Naive B cell (primary cell): ENCODE data around the gene RBM33. TPM values are rescaled to one million over a fixed set of nuclear protein-coding genes. Genes with fewer than 3 reads are reported as not detected.
A peak's percentile ranks its signal among the peaks of the same experiment; 100 is the strongest.
"Not testable (repeated sequence)": the region's sequence is repeated elsewhere in the genome, so short reads cannot be mapped to it uniquely, and the experiment has no call there.

Experiments
- ATAC-seq, 2 donors: fragments of 150-1000 bp; cut with Tn5 transposase; 2 replicates each; pipeline ENCODE4 v1.10.0; 2021; ENCODE audit warnings: low read depth in 2 of 2, mild to moderate bottlenecking in 2 of 2, moderate library complexity in 2 of 2
- DNase-seq: peaks from one replicate; pipeline ENCODE4 v3.0.0; 2022
- H3K27ac Mint-ChIP-seq, 6 donors: one replicate each; pipeline ENCODE4 v1.8.0; 2020 to 2022; ENCODE audit warnings: mild to moderate bottlenecking in 6 of 6, mixed read lengths in 6 of 6, moderate library complexity in 5 of 6, inconsistent platforms in 2 of 6
- H3K27me3 Mint-ChIP-seq, 3 donors: one replicate each; pipeline ENCODE4 v1.8.0; 2021 to 2022; ENCODE audit warnings: mixed read lengths in 3 of 3, mild to moderate bottlenecking in 1 of 3
- H3K36me3 Mint-ChIP-seq, 2 donors: one replicate each; pipeline ENCODE4 v1.8.0; 2020 to 2022; ENCODE audit warnings: mixed read lengths in 2 of 2, inconsistent platforms in 1 of 2, mild to moderate bottlenecking in 1 of 2
- H3K4me1 Mint-ChIP-seq, 3 donors: one replicate each; pipeline ENCODE4 v1.8.0; 2020 to 2022; ENCODE audit warnings: mixed read lengths in 3 of 3, inconsistent platforms in 1 of 3, mild to moderate bottlenecking in 1 of 3, moderate library complexity in 1 of 3
- H3K4me3 Mint-ChIP-seq, 8 donors: one replicate each; pipeline ENCODE4 v1.8.0; 2020 to 2022; ENCODE audit warnings: mild to moderate bottlenecking in 8 of 8, mixed read lengths in 8 of 8, moderate library complexity in 8 of 8, inconsistent platforms in 2 of 8
- H3K9me3 Mint-ChIP-seq, 7 donors: one replicate each; pipeline ENCODE4 v1.8.0; 2020 to 2022; ENCODE audit warnings: mixed read lengths in 7 of 7, mild to moderate bottlenecking in 5 of 7, inconsistent platforms in 2 of 7, moderate library complexity in 1 of 7
- polyA plus RNA-seq, 6 donors: library from polyadenylated mRNA; unstranded; fragments of 300-500 nt; fragmentation: Illumina TruSeq; gene quantifications; one replicate each; pipeline ENCODE4 v1.2.3, GENCODE V29; 2021; ENCODE audit warnings: low read depth in 6 of 6

Gene RBM33
- polyA plus RNA-seq, 6 donors from 2014 or later, result 26.1 to 87.0 (median 44.6) TPM

GRCh38 chr7:155612658-155613057, 31.8 kb upstream of the RBM33 start:
- peaks cover 5 to 10% of the 10 kb centered on the region in 2 donors for H3K36me3 Mint-ChIP-seq
- no peak overlapping the region for H3K27ac Mint-ChIP-seq
- no peak for ATAC-seq
- no peak overlapping the region for H3K4me3 Mint-ChIP-seq
- peaks cover 0 to 18% (median 10%) of the 10 kb centered on the region in 3 donors for H3K27me3 Mint-ChIP-seq
- no peak for DNase-seq
- H3K9me3 Mint-ChIP-seq, result peaks cover 0 to 9% (median 6%) of the 10 kb centered on the region in 7 donors
- H3K4me1 Mint-ChIP-seq, result peaks cover 8 to 15% (median 13%) of the 10 kb centered on the region in 3 donors

GRCh38 chr7:155615085-155615484, 29.4 kb upstream of the RBM33 start:
- not testable (repeated sequence) for H3K9me3 Mint-ChIP-seq, H3K4me3 Mint-ChIP-seq, DNase-seq, ATAC-seq
- peaks cover 5 to 10% of the 10 kb centered on the region in 2 donors for H3K36me3 Mint-ChIP-seq
- peaks cover 0 to 18% (median 10%) of the 10 kb centered on the region in 3 donors for H3K27me3 Mint-ChIP-seq
- peaks cover 8 to 13% (median 9%) of the 10 kb centered on the region in 3 donors for H3K4me1 Mint-ChIP-seq
- H3K27ac Mint-ChIP-seq, result peak overlapping the region in 3 of 6 donors; percentile 10 to 69 (median 38)

- H3K9me3 Mint-ChIP-seq, result peaks cover 0 to 9% (median 6%) of the 10 kb centered on the region in 7 donors
- DNase-seq, result no peak
Observed at GRCh38 chr7:155618708-155619633, 25.5 kb upstream of the RBM33 start.

GRCh38 chr7:155619634-155620271, 24.7 kb upstream of the RBM33 start:
- peaks cover 5 to 8% of the 10 kb centered on the region in 2 donors for H3K36me3 Mint-ChIP-seq
- peaks cover 0 to 9% (median 5%) of the 10 kb centered on the region in 7 donors for H3K9me3 Mint-ChIP-seq
- H3K4me1 Mint-ChIP-seq, result peaks cover 0 to 5% (median 0%) of the 10 kb centered on the region in 3 donors
- H3K27ac Mint-ChIP-seq, result no peak overlapping the region
- no peak for DNase-seq
- no peaks in the 10 kb centered on the region for H3K27me3 Mint-ChIP-seq
- no peak for ATAC-seq
- no peak overlapping the region for H3K4me3 Mint-ChIP-seq

More at GRCh38 chr7:155618708-155619633, 25.5 kb upstream of the RBM33 start:
- Mint-ChIP-seq H3K27me3 (no peaks in the 10 kb centered on the region), H3K4me3 (no peak overlapping the region), H3K36me3 (peaks cover 5 to 10% of the 10 kb centered on the region in 2 donors), H3K4me1 (peaks cover 0 to 6% (median 0%) of the 10 kb centered on the region in 3 donors), H3K27ac (peak overlapping the region in 4 of 6 donors; percentile 40 to 87 (median 68))
- no peak for ATAC-seq

- peaks cover 0 to 4% (median under 1%) of the 10 kb centered on the region in 7 donors for H3K9me3 Mint-ChIP-seq
- DNase-seq (no peak), ATAC-seq (no peak)
- H3K27ac Mint-ChIP-seq, result no peak overlapping the region
- peaks cover 0 to 2% of the 10 kb centered on the region in 2 donors for H3K36me3 Mint-ChIP-seq
- H3K4me3 Mint-ChIP-seq, result no peak overlapping the region
- no peaks in the 10 kb centered on the region for H3K27me3 Mint-ChIP-seq
- H3K4me1 Mint-ChIP-seq, result no peaks in the 10 kb centered on the region
Observed at GRCh38 chr7:155620497-155620896, 24.0 kb upstream of the RBM33 start.

GRCh38 chr7:155621418-155621980, 23.0 kb upstream of the RBM33 start:
- ATAC-seq, result no peak
- Mint-ChIP-seq H3K36me3 (peaks cover 0 to 7% of the 10 kb centered on the region in 2 donors), H3K4me1 (no peaks in the 10 kb centered on the region), H3K9me3 (peaks cover 0 to 6% (median 3%) of the 10 kb centered on the region in 7 donors), H3K4me3 (no peak overlapping the region), H3K27me3 (no peaks in the 10 kb centered on the region), H3K27ac (no peak overlapping the region)
- DNase-seq, result no peak

GRCh38 chr7:155624412-155624811, 20.0 kb upstream of the RBM33 start:
- H3K27me3 Mint-ChIP-seq, result peaks cover 0 to 7% (median 0%) of the 10 kb centered on the region in 3 donors
- DNase-seq, result no peak
- ATAC-seq, result no peak
- no peaks in the 10 kb centered on the region for H3K4me1 Mint-ChIP-seq
- no peak overlapping the region for H3K4me3 Mint-ChIP-seq
- H3K27ac Mint-ChIP-seq, result no peak overlapping the region
- peaks cover 0 to 26% (median 15%) of the 10 kb centered on the region in 7 donors for H3K9me3 Mint-ChIP-seq
- H3K36me3 Mint-ChIP-seq, result peaks cover 7 to 9% of the 10 kb centered on the region in 2 donors

DNA sequence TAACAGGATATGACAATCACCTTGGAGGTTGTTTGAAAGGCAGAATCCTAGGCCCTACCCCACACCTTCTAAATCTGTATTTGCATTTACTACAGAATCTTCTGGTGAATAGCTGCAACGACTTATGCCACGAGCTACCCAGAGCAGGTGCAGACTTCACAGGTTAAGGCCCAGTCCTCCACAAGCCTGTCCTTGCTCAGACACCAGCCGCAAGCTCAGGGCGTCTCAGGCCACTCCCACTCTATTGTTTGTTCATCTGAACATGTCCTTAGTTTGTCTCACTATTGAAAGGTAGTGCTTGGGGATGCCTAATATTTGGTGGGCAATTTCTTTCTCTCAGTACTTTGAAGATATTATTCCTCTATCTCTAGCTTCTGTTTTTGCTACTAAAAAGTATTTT, 18.9 kb upstream of the RBM33 start:
- H3K27me3 Mint-ChIP-seq, result peaks cover 0 to 7% (median 0%) of the 10 kb centered on the region in 3 donors
- no peak for DNase-seq
- H3K27ac Mint-ChIP-seq, result no peak overlapping the region
- peaks cover 3 to 37% (median 22%) of the 10 kb centered on the region in 7 donors for H3K9me3 Mint-ChIP-seq
- peaks cover 7 to 9% of the 10 kb centered on the region in 2 donors for H3K36me3 Mint-ChIP-seq
- no peak overlapping the region for H3K4me3 Mint-ChIP-seq
- no peak for ATAC-seq
- H3K4me1 Mint-ChIP-seq, result peaks cover 0 to 5% (median 0%) of the 10 kb centered on the region in 3 donors

- no peak for ATAC-seq
- H3K4me1 Mint-ChIP-seq, result peaks cover 0 to 5% (median 0%) of the 10 kb centered on the region in 3 donors
- H3K27ac Mint-ChIP-seq, result no peak overlapping the region
- DNase-seq, result no peak
- H3K36me3 Mint-ChIP-seq, result peaks cover 7 to 9% of the 10 kb centered on the region in 2 donors
- H3K4me3 Mint-ChIP-seq, result no peak overlapping the region
- peaks cover 0 to 7% (median 0%) of the 10 kb centered on the region in 3 donors for H3K27me3 Mint-ChIP-seq
- peaks cover 5 to 37% (median 24%) of the 10 kb centered on the region in 7 donors for H3K9me3 Mint-ChIP-seq
Observed at GRCh38 chr7:155629171-155629570, 15.3 kb upstream of the RBM33 start.

DNA sequence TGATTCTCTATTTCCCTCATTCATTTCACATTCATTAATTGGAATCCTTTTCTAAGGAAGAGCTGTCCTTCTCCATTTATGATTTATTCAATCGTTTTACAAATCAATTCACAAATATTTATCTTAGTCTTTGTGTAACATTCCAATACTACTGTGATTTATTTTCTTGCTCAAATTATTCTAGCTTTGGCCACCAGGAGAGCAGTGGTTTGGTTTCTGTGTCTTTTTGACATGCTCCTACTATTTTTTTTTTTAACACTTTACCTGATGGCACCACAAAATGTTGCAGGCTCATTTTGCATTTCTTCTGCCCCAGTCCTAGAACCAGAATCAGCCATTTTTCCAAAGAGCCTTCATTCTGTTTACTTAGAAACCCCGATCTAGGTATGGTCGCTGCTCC, 13.3 kb upstream of the RBM33 start:
- Mint-ChIP-seq H3K4me1 (peaks cover 0 to 5% (median 0%) of the 10 kb centered on the region in 3 donors), H3K36me3 (peaks cover 4 to 9% of the 10 kb centered on the region in 2 donors), H3K27me3 (peaks cover 0 to 7% (median 0%) of the 10 kb centered on the region in 3 donors), H3K9me3 (peaks cover 6 to 43% (median 21%) of the 10 kb centered on the region in 7 donors), H3K27ac (no peak overlapping the region), H3K4me3 (no peak overlapping the region)
- ATAC-seq (no peak), DNase-seq (no peak)

DNA sequence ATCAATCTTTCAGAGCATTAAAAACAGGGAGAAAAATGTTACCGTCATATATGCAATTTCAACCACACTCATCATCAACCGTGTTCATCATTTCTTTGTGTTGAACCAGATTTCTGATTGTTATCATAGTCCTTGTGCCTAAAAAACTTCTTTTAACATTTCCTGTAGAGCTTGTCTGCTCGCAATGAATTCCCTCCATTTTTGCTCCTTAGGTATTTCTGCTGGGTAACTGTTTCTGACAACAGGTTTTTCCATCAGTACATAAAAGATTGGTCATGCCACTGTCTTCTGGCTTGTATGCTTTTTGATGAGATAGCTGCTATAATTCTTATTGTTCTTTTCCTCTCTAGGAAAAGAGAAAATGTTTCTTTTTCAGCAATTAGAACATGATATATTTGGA, 8.6 kb upstream of the RBM33 start:
- no peak overlapping the region for H3K4me3 Mint-ChIP-seq
- H3K36me3 Mint-ChIP-seq, result peaks cover 12 to 34% of the 10 kb centered on the region in 2 donors
- DNase-seq, result no peak
- no peak for ATAC-seq
- H3K27ac Mint-ChIP-seq, result no peak overlapping the region
- H3K9me3 Mint-ChIP-seq, result peaks cover 4 to 33% (median 9%) of the 10 kb centered on the region in 7 donors
- peaks cover 5 to 9% (median 6%) of the 10 kb centered on the region in 3 donors for H3K27me3 Mint-ChIP-seq
- H3K4me1 Mint-ChIP-seq, result peaks cover 8 to 19% (median 15%) of the 10 kb centered on the region in 3 donors

GRCh38 chr7:155637155-155637554, 7.3 kb upstream of the RBM33 start:
- Mint-ChIP-seq H3K36me3 (peaks cover 12 to 34% of the 10 kb centered on the region in 2 donors), H3K27ac (no peak overlapping the region)

GRCh38 chr7:155638366-155638765, 6.1 kb upstream of the RBM33 start:
- peak overlapping the region in 4 of 6 donors; percentile 20 to 65 (median 51) for H3K27ac Mint-ChIP-seq
- H3K9me3 Mint-ChIP-seq, result peaks cover 4 to 28% (median 7%) of the 10 kb centered on the region in 7 donors
- H3K36me3 Mint-ChIP-seq, result peaks cover 12 to 34% of the 10 kb centered on the region in 2 donors
- DNase-seq (peak; percentile 9), ATAC-seq (peak; percentile 39 to 62)
- peaks cover 9 to 21% (median 19%) of the 10 kb centered on the region in 3 donors for H3K4me1 Mint-ChIP-seq
- H3K4me3 Mint-ChIP-seq, result peak overlapping the region in 7 of 8 donors; percentile 7 to 68 (median 57)
- peaks cover 5 to 9% (median 6%) of the 10 kb centered on the region in 3 donors for H3K27me3 Mint-ChIP-seq

More at GRCh38 chr7:155637155-155637554, 7.3 kb upstream of the RBM33 start:
- no peak for ATAC-seq
- Mint-ChIP-seq H3K4me1 (peaks cover 8 to 19% (median 15%) of the 10 kb centered on the region in 3 donors), H3K4me3 (no peak overlapping the region), H3K27me3 (peaks cover 5 to 9% (median 6%) of the 10 kb centered on the region in 3 donors), H3K9me3 (peaks cover 4 to 32% (median 7%) of the 10 kb centered on the region in 7 donors)
- no peak for DNase-seq
